IMR-90 (cell line): Measurements from ENCODE around the gene KRT37. TPM values are rescaled to one million over a fixed set of nuclear protein-coding genes. Genes with fewer than 3 reads are reported as not detected.

Source experiments
- ATAC-seq: fragments of 200-7000 bp; cut with Tn5 transposase; 2 replicates; pipeline ENCODE4 v1.9.1; 2020; ENCODE audit warnings: low read depth, mild to moderate bottlenecking, moderate library complexity
- BruUV-seq: library from RNA; stranded (reverse); fragments of 400-500 nt; replicated peaks from 2 replicates; lab custom pipeline; 2021; lab: Mats Ljungman, UMichigan
- CTCF ChIA-PET: fragments of 300-600 bp; formaldehyde crosslinking; extraction: SDS; loops from one replicate; lab custom pipeline; 2021; ENCODE audit warnings: antibody characterized with exemption; lab: Yijun Ruan, JAX
- POLR2A ChIA-PET: fragments of 300-600 bp; sonication (Branson Sonifier 250); formaldehyde crosslinking; loops from one replicate; lab custom pipeline; 2022; ENCODE audit warnings: antibody characterized with exemption; ENCODE audit not compliant: unreplicated experiment; lab: Charles Lee
- DNase-seq: peaks from one replicate; pipeline ENCODE4 v3.0.0; 2013
- H2AFZ ChIP-seq: replicated peaks from 2 replicates; pipeline ENCODE3; 2013; ENCODE audit warnings: low read length, mild to moderate bottlenecking; ENCODE audit not compliant: poor library complexity
- H2AK5ac ChIP-seq: 2 replicates; pipeline ENCODE4 v1.6.1; 2013; ENCODE audit warnings: low read depth, low read length, inconsistent platforms
- H2AK9ac ChIP-seq: replicated peaks from 2 replicates; pipeline ENCODE3; 2013; ENCODE audit warnings: mild to moderate bottlenecking, low read depth, low read length, moderate library complexity; ENCODE audit not compliant: poor library complexity
- H2BK120ac ChIP-seq: 2 replicates; pipeline ENCODE4 v1.6.1; 2013; ENCODE audit warnings: low read depth, low read length, inconsistent platforms
- H2BK15ac ChIP-seq: 3 replicates; pipeline ENCODE4 v1.6.1; 2013; ENCODE audit warnings: low read depth, low read length, inconsistent platforms
- H2BK20ac ChIP-seq: 2 replicates; pipeline ENCODE4 v1.6.1; 2013; ENCODE audit warnings: low read depth, mild to moderate bottlenecking, inconsistent platforms, low read length, moderate library complexity
- H2BK5ac ChIP-seq: 2 replicates; pipeline ENCODE4 v1.6.1; 2013; ENCODE audit warnings: mild to moderate bottlenecking, low read depth, low read length, inconsistent platforms; ENCODE audit not compliant: poor library complexity, severe bottlenecking
- H3K14ac ChIP-seq: replicated peaks from 2 replicates; pipeline ENCODE4 v1.6.1; 2013; ENCODE audit warnings: low read depth, low read length, inconsistent platforms
- H3K18ac ChIP-seq: 2 replicates; pipeline ENCODE4 v1.6.1; 2013; ENCODE audit warnings: low read depth, low read length, control low read depth
- H3K23ac ChIP-seq: 2 replicates; pipeline ENCODE4 v1.6.1; 2013; ENCODE audit warnings: low read depth, low read length, inconsistent platforms
- H3K27ac ChIP-seq: 2 replicates; pipeline ENCODE4 v1.5.1; 2013; ENCODE audit warnings: mild to moderate bottlenecking, control low read depth, low read length; ENCODE audit not compliant: insufficient read depth
- H3K27me3 ChIP-seq: 2 replicates; pipeline ENCODE4 v1.6.1; 2013; ENCODE audit warnings: low read length; ENCODE audit not compliant: control insufficient read depth, insufficient read depth
- H3K36me3 ChIP-seq: 2 replicates; pipeline ENCODE4 v1.6.1; 2013; ENCODE audit warnings: low read length, mixed read lengths; ENCODE audit not compliant: control insufficient read depth, insufficient read depth
- H3K4ac ChIP-seq: 2 replicates; pipeline ENCODE4 v1.6.1; 2013; ENCODE audit warnings: low read depth, low read length, inconsistent platforms
- H3K4me1 ChIP-seq: 2 replicates; pipeline ENCODE4 v1.6.1; 2013; ENCODE audit warnings: low read length, mixed read lengths; ENCODE audit not compliant: control insufficient read depth, insufficient read depth
- H3K4me2 ChIP-seq: 2 replicates; pipeline ENCODE4 v1.6.1; 2013; ENCODE audit warnings: low read depth, mild to moderate bottlenecking, control low read depth, low read length, moderate library complexity
- H3K4me3 ChIP-seq: 2 replicates; pipeline ENCODE4 v1.5.1; 2013; ENCODE audit warnings: low read depth, mild to moderate bottlenecking, control low read depth, low read length, moderate library complexity; ENCODE audit not compliant: insufficient read depth
- H3K56ac ChIP-seq: 2 replicates; pipeline ENCODE4 v1.6.1; 2013; ENCODE audit warnings: low read length, inconsistent platforms; ENCODE audit not compliant: insufficient read depth; ENCODE audit errors: extremely low read depth
- H3K79me1 ChIP-seq, 2 experiments: 2 replicates each; pipeline ENCODE4 v1.6.1; 2013; ENCODE audit warnings: low read length in 2 of 2, inconsistent platforms in 1 of 2, low read depth in 1 of 2
- H3K9ac ChIP-seq: 2 replicates; pipeline ENCODE4 v1.6.1; 2013; ENCODE audit warnings: low read depth, low read length, control low read depth
- H3K9me1 ChIP-seq: 2 replicates; pipeline ENCODE4 v1.6.1; 2013; ENCODE audit warnings: low read length, inconsistent platforms; ENCODE audit not compliant: insufficient read depth
- H3K9me3 ChIP-seq: 2 replicates; pipeline ENCODE4 v1.6.1; 2013; ENCODE audit warnings: low read length; ENCODE audit not compliant: control insufficient read depth, insufficient read depth
- H4K20me1 ChIP-seq: 2 replicates; pipeline ENCODE4 v1.6.1; 2013; ENCODE audit warnings: low read length, inconsistent platforms; ENCODE audit not compliant: insufficient read depth
- H4K5ac ChIP-seq: 2 replicates; pipeline ENCODE4 v1.6.1; 2013; ENCODE audit warnings: mild to moderate bottlenecking, low read depth, low read length, control low read depth
- H4K8ac ChIP-seq, 2 experiments: 2 replicates each; pipeline ENCODE4 v1.6.1; 2013; ENCODE audit warnings: low read depth in 2 of 2, low read length in 2 of 2, control low read depth in 1 of 2, inconsistent platforms in 1 of 2
- H4K91ac ChIP-seq: 2 replicates; pipeline ENCODE4 v1.6.1; 2013; ENCODE audit warnings: low read depth, low read length, inconsistent platforms; ENCODE audit not compliant: insufficient read depth
- BHLHE40 ChIP-seq: fragments of 150-350 bp; IDR thresholded peaks from 2 replicates; pipeline ENCODE4 v1.6.1; 2016; ENCODE audit warnings: mild to moderate bottlenecking, low read depth, low read length
- CEBPB ChIP-seq: IDR thresholded peaks from 2 replicates; pipeline ENCODE4 v1.6.1; 2012; ENCODE audit warnings: low read depth, low read length, improper control_type of control experiment
- CTCF ChIP-seq: conservative IDR thresholded peaks from 2 replicates; pipeline ENCODE4 v1.5.1; 2012; ENCODE audit warnings: mild to moderate bottlenecking, low read depth, low read length, improper control_type of control experiment
- FOS ChIP-seq: fragments of 150-350 bp; IDR thresholded peaks from 2 replicates; pipeline ENCODE4 v1.6.1; 2016; ENCODE audit warnings: low read depth, low read length
- MAZ ChIP-seq: IDR thresholded peaks from 2 replicates; pipeline ENCODE4 v1.6.1; 2012; ENCODE audit warnings: low read depth, mild to moderate bottlenecking, low read length, improper control_type of control experiment, moderate library complexity, borderline replicate concordance
- MXI1 ChIP-seq: IDR thresholded peaks from 2 replicates; pipeline ENCODE4 v1.6.1; 2012; ENCODE audit warnings: low read depth, mild to moderate bottlenecking, low read length, moderate library complexity, borderline replicate concordance
- NFE2L2 ChIP-seq: fragments of 150-350 bp; IDR thresholded peaks from 2 replicates; pipeline ENCODE4 v1.6.1; 2016; ENCODE audit warnings: low read depth, mild to moderate bottlenecking, low read length
- POLR2A ChIP-seq: IDR thresholded peaks from 2 replicates; pipeline ENCODE4 v1.6.1; 2012; ENCODE audit warnings: mild to moderate bottlenecking, low read depth, low read length
- RAD21 ChIP-seq: IDR thresholded peaks from 2 replicates; pipeline ENCODE4 v1.6.1; 2012; ENCODE audit warnings: low read length, improper control_type of control experiment
- RCOR1 ChIP-seq: IDR thresholded peaks from 2 replicates; pipeline ENCODE4 v1.6.1; 2012; ENCODE audit warnings: mild to moderate bottlenecking, low read length, improper control_type of control experiment; ENCODE audit not compliant: insufficient replicate concordance
- RFX5 ChIP-seq: IDR thresholded peaks from 2 replicates; pipeline ENCODE4 v1.8.0; 2012; ENCODE audit warnings: low read depth, mild to moderate bottlenecking, low read length, moderate library complexity
- SMC3 ChIP-seq: fragments of 150-350 bp; IDR thresholded peaks from 2 replicates; pipeline ENCODE4 v1.6.1; 2016; ENCODE audit warnings: low read depth, mild to moderate bottlenecking, antibody characterized with exemption, low read length, moderate library complexity
- WGBS, 2 experiments: methylation state at CpG; one replicate each; pipeline versions ENCODE4 v1.1.5 to v1.1.7; 2013; ENCODE audit warnings: missing lambda C conversion rate in 2 of 2; ENCODE audit not compliant: insufficient read length in 1 of 2; ENCODE audit errors: extremely low coverage in 2 of 2; 5-methylcytosine and 5-hydroxymethylcytosine counted together
- dilution Hi-C: fragments of 300-500 bp; cut with HindIII; formaldehyde crosslinking; loops from one replicate; pipeline ENCODE4 v1.14.3; 2018; ENCODE audit warnings: low sequenced_read_pairs; ENCODE audit not compliant: unreplicated experiment
- in situ Hi-C: fragments of 300-500 bp; cut with MboI; formaldehyde crosslinking; loops from 3 replicates; pipeline ENCODE4 v1.14.3; 2019; ENCODE audit warnings: low sequenced_read_pairs, inconsistent platforms, mixed read lengths
- intact Hi-C: fragments of 100-400 bp; cut with micrococcal nuclease; formaldehyde crosslinking; loops from 2 replicates; pipeline ENCODE4 v1.10.0; 2022
- polyA plus RNA-seq, 3 experiments: library from polyadenylated mRNA; depleted of rRNA; stranded (reverse); fragments of >200 nt; gene quantifications; 2 replicates each; pipeline ENCODE4 v1.2.3, GENCODE V29; 2012; ENCODE audit warnings: low replicate concordance in 1 of 3
- total RNA-seq: library from RNA; depleted of rRNA; stranded (reverse); fragments of >200 nt; gene quantifications from 2 replicates; pipeline ENCODE4 v1.2.3, GENCODE V29; 2012
- TF ChIP-seq, protein P1 (sequence below): fragments of 150-350 bp; IDR thresholded peaks from 2 replicates; pipeline ENCODE4 v1.6.1; 2017; ENCODE audit warnings: mild to moderate bottlenecking, antibody characterized with exemption, low read length, low read depth

Gene KRT37
- total and polyA plus RNA-seq, 2 of the 4 experiments (the other 2 are of a cell fraction) = not detected

- no peak overlapping the region for H4K8ac ChIP-seq
- no peak overlapping the region for H3K23ac ChIP-seq
- H4K5ac ChIP-seq = no peak overlapping the region
- H3K4me1 ChIP-seq = peaks cover 2% of the 10 kb centered on the region; the same call in 1 of the 2 replicates
- no CpG with 5 or more reads among the region's 4 CpGs for WGBS, 2 experiments
- H3K9me1 ChIP-seq = no peaks in the 10 kb centered on the region
- peaks cover 3% of the 10 kb centered on the region; the same call in 1 of the 2 replicates for H3K9me3 ChIP-seq
- ChIA-PET CTCF (no interaction called here), POLR2A (no interaction called here)
- H3K18ac ChIP-seq = no peak overlapping the region
- no peak overlapping the region for H4K91ac ChIP-seq
- no peak overlapping the region for H2AK5ac ChIP-seq
- H3K27ac ChIP-seq = no peak overlapping the region
- no peaks in the 10 kb centered on the region for H4K20me1 ChIP-seq
- no peak for ATAC-seq
- no peak for DNase-seq
- H2AK9ac ChIP-seq = no peak overlapping the region
- peaks cover 14% of the 10 kb centered on the region for H3K27me3 ChIP-seq
- BruUV-seq = no TSS peak
- H2BK20ac ChIP-seq = no peak overlapping the region
- in situ Hi-C loops = no loop called here
- H3K4ac ChIP-seq = no peak overlapping the region
- no peak overlapping the region for H2BK15ac ChIP-seq
- intact Hi-C loops = no loop called here
- no peak overlapping the region for H3K4me2 ChIP-seq
- no peak overlapping the region for H3K4me3 ChIP-seq
- no peak for TF ChIP-seq RCOR1
- TF ChIP-seq NFE2L2 = no peak
- no peak for TF ChIP-seq CEBPB
- TF ChIP-seq BHLHE40 = no peak
- TF ChIP-seq RAD21 = no peak
- TF ChIP-seq, protein P1, sequence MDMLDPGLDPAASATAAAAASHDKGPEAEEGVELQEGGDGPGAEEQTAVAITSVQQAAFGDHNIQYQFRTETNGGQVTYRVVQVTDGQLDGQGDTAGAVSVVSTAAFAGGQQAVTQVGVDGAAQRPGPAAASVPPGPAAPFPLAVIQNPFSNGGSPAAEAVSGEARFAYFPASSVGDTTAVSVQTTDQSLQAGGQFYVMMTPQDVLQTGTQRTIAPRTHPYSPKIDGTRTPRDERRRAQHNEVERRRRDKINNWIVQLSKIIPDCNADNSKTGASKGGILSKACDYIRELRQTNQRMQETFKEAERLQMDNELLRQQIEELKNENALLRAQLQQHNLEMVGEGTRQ = no peak
- no peak for TF ChIP-seq RFX5
- no peak for TF ChIP-seq SMC3
- no peak for TF ChIP-seq CTCF
- TF ChIP-seq POLR2A = no peak
- no peak for TF ChIP-seq MXI1
- no peak for TF ChIP-seq FOS
- no peak for TF ChIP-seq MAZ
- no peaks in the 10 kb centered on the region for H3K79me1 ChIP-seq
- no peaks in the 10 kb centered on the region for H3K36me3 ChIP-seq
- no peak overlapping the region for H3K9ac ChIP-seq
- no peak overlapping the region for H2BK120ac ChIP-seq
- no peak overlapping the region for H3K14ac ChIP-seq
- no peak overlapping the region for H3K56ac ChIP-seq
- dilution Hi-C loops = no loop called here
- H2BK5ac ChIP-seq = no peak overlapping the region
- H2AFZ ChIP-seq = no peak overlapping the region
Measured at GRCh38 chr17:41457676-41458075, 33.3 kb upstream of the KRT37 start.
